HG03575 (cell line): ENCODE data around the gene AGPAT4.

Experiments used
- ATAC-seq: cut with Tn5 transposase; IDR thresholded peaks from one replicate; pipeline ENCODE4 v1.9.1; 2021; ENCODE audit not compliant: unreplicated experiment, insufficient number of reproducible peaks, low FRiP score; ENCODE audit errors: extremely low read depth

Gene AGPAT4

GRCh38 chr6:161261325-161261724 lies 12.5 kb downstream of the AGPAT4 start:
- no peak for ATAC-seq

GRCh38 chr6:161259302-161259701 lies 14.6 kb downstream of the AGPAT4 start:
- no peak for ATAC-seq

- ATAC-seq, result no peak
Measured at GRCh38 chr6:161257793-161258457, 15.9 kb downstream of the AGPAT4 start.

GRCh38 chr6:161256407-161256806 lies 17.5 kb downstream of the AGPAT4 start:
- ATAC-seq, result no peak

- ATAC-seq, result no peak
Measured at GRCh38 chr6:161255518-161255917, 18.3 kb downstream of the AGPAT4 start.

- ATAC-seq, result no peak
Measured at GRCh38 chr6:161254464-161255253, 19.2 kb downstream of the AGPAT4 start.

- ATAC-seq, result no peak
Measured at GRCh38 chr6:161254126-161254463, 19.8 kb downstream of the AGPAT4 start.

GRCh38 chr6:161251345-161251744 lies 22.5 kb downstream of the AGPAT4 start:
- ATAC-seq, result no peak

GRCh38 chr6:161249327-161249726 lies 24.5 kb downstream of the AGPAT4 start:
- ATAC-seq, result no peak

GRCh38 chr6:161246725-161247124 lies 27.1 kb downstream of the AGPAT4 start:
- ATAC-seq, result no peak

GRCh38 chr6:161245363-161245762 lies 28.5 kb downstream of the AGPAT4 start:
- ATAC-seq, result no peak

- ATAC-seq, result no peak
Measured at GRCh38 chr6:161244725-161245124, 29.1 kb downstream of the AGPAT4 start.

GRCh38 chr6:161242779-161243693 lies 30.8 kb downstream of the AGPAT4 start:
- ATAC-seq, result no peak

- ATAC-seq, result no peak
Measured at GRCh38 chr6:161242113-161242512, 31.7 kb downstream of the AGPAT4 start.

- no peak for ATAC-seq
Measured at GRCh38 chr6:161239001-161239400, 34.9 kb downstream of the AGPAT4 start.

- ATAC-seq, result no peak
Measured at GRCh38 chr6:161238500-161238899, 35.4 kb downstream of the AGPAT4 start.

- ATAC-seq, result no peak
Measured at GRCh38 chr6:161238081-161238480, 35.8 kb downstream of the AGPAT4 start.

- no peak for ATAC-seq
Measured at GRCh38 chr6:161237176-161237575, 36.7 kb downstream of the AGPAT4 start.

GRCh38 chr6:161235776-161236633 lies 37.9 kb downstream of the AGPAT4 start:
- no peak for ATAC-seq
